Stimulated activated CD8-positive, alpha-beta memory T cell treated with anti-CD3 and anti-CD28 coated beads, Interleukin-12 subunit alpha, Interleukin-12 subunit beta, amount 100 ng/mL, for 4 hours (primary cell): ENCODE results near the gene IPP.
"Not testable (repeated sequence)": the region's sequence is repeated elsewhere in the genome, so short reads cannot be mapped to it uniquely, and the experiment has no call there.

ENCODE experiments used
- DNase-seq: peaks from one replicate; pipeline ENCODE4 v3.0.0-alpha.2; 2020; ENCODE audit warnings: low read depth

Gene IPP

DNA sequence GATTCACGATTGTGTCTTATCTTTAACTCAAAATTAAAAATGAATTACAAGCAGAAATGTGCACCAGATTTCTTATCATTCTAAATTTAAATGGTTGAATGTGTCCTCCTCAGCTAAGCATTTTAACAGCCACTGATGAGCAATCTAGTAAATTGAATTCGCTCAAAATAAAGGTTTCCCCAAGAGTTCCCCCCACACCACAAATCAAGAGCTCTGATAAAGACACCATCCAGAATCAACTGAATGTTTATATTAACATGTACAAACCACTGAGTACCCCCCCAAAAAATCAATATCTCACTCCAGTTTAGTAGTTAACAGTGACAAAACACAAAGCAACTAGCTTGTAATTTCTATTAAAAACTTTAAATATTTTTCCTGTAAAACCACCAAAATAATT lies 66.1 kb downstream of the IPP start:
- no peak for DNase-seq

- DNase-seq, result no peak
Observed at GRCh38 chr1:45682942-45683341, 67.5 kb downstream of the IPP start.

DNA sequence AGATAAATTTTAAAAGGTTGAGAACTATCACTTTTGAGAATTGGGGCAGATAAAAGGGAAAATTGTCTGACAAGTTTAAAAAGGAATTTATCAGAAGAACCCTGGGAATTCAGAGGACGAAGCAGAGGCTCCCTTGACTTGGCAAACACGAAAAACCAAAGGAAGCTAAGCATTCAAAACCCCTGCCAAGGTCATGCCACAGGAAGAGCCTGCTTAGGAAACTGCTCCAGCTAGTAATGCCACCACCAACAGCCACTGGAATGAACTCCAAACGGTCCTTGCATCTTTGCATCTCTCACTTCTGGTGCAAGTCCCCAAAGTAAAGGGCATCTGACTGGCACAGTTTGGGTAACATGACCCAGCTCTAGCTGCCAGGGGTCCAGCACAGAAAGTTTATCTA lies 71.3 kb downstream of the IPP start:
- DNase-seq, result no peak

- DNase-seq, result no peak
Observed at GRCh38 chr1:45678489-45678888, 72.0 kb downstream of the IPP start.

- no peak for DNase-seq
Observed at GRCh38 chr1:45677751-45678245, 72.7 kb downstream of the IPP start.

DNA sequence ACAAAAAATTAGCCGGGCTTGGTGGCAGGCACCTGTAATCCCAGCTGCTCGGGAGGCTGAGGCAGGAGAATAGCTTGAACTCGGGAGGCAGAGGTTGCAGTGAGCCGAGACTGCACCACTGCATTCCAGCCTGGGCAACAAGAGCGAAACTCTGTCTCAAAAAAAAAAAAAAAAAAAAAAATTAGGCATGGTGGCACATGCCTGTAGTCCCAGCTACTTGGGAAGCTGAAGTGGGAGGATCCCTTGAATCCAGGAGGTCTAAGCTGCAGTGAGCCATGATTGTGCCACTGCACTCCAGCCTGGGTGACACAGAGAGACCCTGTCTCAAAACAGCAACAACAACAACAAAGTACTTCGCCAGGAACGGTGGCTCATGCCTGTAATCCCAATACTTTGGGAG lies 73.9 kb downstream of the IPP start:
- DNase-seq, result not testable (repeated sequence)

DNA sequence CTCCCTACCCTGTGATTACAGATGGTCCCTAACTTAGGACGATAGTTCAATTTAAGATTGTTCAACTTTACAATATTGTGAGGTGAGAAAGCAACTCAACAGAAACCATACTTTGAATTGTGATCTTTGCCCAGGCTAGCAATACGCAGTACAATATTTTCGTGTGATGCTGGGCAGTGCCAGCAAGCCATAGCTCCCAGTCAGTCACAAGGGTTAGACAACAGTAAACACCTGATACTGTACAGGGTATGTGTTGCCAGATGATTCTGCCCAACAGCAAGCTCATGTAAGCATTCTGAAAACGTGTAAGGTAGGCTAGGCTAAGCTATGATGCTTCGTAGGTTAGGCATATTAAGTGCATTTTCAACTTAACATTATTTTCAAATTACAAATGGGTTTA lies 76.0 kb downstream of the IPP start:
- no peak for DNase-seq

GRCh38 chr1:45673956-45674355 lies 76.5 kb downstream of the IPP start:
- no peak for DNase-seq

DNA sequence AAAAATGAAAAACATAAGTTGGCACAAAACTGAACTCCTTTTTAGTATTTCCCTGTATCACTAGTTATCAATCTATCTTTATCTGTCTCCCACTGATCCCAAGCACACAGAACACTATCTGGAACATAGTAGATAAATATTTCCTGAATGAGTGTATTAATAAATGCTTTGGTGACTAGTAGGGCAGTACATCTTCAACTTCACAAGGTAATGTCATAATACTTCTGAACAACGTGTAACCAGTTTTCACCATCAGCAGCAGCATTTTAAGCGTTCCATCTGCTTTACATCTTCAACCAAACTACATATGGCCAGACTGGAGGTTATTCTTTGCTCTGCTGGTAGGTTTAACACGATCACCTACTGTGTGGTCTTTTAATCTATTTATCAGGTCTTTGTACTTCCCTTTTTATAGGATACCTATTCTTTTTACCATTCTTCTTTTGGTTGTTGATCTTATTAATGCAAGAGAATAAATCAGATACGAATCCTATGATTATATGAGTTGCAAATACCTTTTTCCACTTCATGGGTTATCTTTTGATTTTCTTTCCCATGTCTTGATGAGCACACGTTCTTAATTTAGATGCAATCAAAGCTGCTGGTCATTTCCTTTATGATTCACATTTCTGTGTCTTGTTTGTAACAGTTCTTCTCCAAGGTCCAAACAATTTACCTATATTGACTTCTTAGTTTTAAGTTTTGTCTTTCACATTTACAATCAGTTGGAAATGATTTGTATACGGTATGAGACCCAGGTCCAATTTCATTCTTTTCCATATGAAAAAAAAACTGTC lies 80.4 kb downstream of the IPP start:
- no peak for DNase-seq

DNA sequence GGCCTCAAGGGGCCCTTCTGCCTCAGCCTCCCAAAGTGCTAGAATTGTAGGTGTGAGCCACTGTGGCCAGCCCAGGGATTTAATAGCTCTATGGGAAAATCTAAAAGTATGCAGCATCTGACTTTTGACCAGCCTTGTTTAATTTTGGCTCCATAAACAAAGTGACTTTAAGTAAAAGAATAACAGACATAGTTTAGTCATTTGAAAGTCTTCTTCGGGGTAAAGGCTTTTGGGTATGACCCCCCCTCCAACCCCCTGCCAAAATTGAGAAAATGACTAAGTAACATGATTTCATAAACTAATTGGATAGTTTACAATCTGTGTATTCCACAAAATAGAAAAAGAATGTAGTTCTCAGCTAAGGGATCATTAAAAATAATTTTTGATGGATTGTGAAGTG lies 81.1 kb downstream of the IPP start:
- DNase-seq, result no peak

GRCh38 chr1:45668526-45668925 lies 81.9 kb downstream of the IPP start:
- DNase-seq, result no peak

DNA sequence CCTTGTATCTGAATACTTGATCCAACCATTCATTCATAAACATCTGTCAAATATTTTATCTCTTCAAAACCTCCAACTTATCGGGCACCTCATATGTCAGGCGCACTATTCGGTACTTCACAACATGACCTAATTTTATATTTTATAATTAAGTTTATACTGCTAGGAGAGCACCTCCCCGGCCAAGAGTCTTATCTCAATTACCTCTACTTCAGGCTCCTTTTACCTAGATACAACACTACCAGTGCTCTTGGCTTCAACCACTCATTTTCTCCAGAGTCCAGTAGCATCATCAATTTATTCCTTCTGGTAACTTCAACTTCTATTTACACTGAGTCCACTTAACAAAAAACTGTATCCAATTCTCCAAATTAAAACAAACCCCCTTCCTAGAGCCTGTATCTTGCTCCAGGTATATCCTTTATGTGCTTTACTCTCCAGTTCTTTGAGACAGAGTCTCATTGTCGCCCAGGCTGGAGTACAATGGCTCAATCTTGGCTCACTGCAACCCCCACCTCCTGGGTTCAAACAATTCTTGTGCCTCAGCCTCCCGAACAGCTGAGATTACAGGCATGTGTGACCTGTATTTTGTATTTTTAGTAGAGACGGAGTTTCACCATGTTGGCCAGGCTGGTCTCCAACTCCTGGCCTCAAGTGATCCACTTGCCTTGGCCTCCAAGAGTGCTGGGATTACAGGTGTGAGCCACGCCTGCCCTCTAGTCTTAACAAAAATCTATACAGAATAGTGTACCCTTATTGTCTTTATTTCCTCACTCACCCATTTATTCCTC lies 82.9 kb downstream of the IPP start:
- DNase-seq, result no peak

GRCh38 chr1:45666836-45667235 lies 83.6 kb downstream of the IPP start:
- DNase-seq, result no peak

DNA sequence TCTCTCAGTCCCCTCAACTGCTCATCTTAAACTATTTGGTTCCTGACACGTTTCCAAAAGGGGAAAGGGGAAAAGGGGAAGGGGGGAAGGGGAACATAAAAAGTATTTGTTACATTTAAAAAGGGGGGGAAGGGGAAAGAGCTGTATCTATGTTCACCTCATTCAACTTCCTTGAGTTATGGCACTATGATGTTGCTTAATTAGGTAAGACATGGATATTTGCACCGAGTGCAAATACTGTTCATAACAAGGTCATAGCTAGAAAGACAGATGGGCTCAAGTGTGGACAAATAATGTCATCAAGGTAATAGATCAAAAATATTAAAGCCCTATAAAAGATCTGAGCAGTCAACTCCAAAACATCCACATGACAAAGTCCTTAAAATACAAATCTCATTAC lies 90.1 kb downstream of the IPP start:
- DNase-seq, result no peak

GRCh38 chr1:45659222-45659621 lies 91.2 kb downstream of the IPP start:
- DNase-seq, result no peak

GRCh38 chr1:45658171-45658570 lies 92.3 kb downstream of the IPP start:
- DNase-seq, result no peak

DNA sequence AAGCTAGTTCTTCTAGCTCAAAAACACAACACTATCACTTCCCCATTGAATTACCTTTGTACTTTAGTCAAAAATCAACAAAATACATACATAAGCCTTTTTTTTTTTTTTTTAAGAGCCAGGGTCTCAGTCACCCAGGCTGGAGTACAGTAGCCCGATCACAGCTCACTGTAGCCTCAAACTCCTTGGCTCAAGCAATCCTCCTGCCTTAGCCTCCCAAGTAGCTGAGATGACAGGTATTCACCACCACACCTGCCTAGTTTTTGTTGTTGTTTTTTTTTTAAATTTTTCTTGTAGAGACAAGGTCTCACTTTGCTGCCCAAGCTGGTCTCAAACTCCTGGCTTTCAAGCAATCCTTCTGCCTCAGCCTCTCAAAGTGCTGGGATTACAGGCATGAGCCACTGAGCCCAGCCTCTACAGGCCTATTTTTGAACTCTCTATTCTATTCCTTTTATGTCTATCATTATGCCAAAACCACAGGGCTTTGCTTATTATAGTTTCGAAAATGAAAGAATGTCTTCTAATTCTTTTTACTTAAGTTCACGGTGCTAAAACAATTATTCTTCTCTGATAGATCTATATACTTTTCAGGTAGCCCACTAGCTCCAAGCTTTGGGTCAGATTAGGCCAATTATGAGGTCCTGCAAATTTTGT lies 93.8 kb downstream of the IPP start:
- no peak for DNase-seq

DNA sequence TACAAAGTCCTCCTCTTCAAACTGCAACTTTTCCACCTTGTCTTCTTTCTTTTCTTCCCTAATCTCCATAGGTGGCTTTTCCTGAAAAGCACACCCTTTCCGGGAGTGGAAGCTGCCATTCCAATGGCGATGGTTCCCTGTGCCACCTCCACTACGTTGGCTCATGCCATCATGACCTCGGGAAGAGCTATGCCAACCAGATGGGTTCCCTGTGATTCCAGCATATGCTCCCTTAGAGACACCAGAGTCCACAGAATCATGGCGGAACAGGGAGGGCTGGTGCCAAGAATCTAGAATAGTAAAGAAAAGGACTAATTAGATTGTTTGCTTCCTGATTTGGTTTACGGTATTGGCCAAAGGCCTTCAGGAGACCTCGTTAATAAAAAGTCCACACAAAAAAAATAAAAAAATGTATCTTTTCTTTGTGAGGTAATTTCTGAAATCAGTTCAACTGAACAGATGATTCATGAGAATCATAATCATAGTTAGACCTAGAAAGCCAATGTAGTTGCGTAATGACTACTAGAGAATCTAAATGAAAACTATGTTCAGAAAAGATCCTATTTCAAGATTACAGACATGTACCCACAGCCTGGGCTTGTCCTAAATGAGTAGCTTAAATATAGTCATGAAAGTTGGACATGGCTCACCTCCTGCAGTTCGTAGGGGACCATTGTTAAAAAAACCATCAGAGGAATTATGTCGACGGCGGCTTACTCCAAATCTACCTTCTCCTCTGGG lies 95.7 kb downstream of the IPP start:
- no peak for DNase-seq
